ENCODE results near the gene ARHGAP26. TPM values are rescaled to one million over a fixed set of nuclear protein-coding genes. Genes with fewer than 3 reads are reported as not detected.

The ARHGAP26 gene
- total RNA-seq, 1 experiment from 2014 or later: 79.8 TPM

- H3K9me3 Mint-ChIP-seq (ENCODE audit: unreplicated experiment): no peaks in the 10 kb centered on the region
- peaks cover 21% of the 10 kb centered on the region for H3K4me1 ChIP-seq
- no TSS peak for BruUV-seq (replicated peaks)
- H3K4me3 Mint-ChIP-seq (ENCODE audit: unreplicated experiment): no peak overlapping the region
- H3K4me3 ChIP-seq (ENCODE audit: low read depth, low read length): no peak overlapping the region
- no peaks in the 10 kb centered on the region for H3K27me3 ChIP-seq (replicated peaks; ENCODE audit: control insufficient read depth, insufficient read depth, low read length)
- no peaks in the 10 kb centered on the region for H3K9me3 ChIP-seq
- POLR2A ChIA-PET: no interaction called here
- peaks cover 23% of the 10 kb centered on the region for H3K36me3 Mint-ChIP-seq (ENCODE audit: insufficient read depth, unreplicated experiment)
- intact Hi-C loops (cut with micrococcal nuclease; ENCODE audit: unreplicated experiment): no loop called here
- no peak overlapping the region for H3K27ac Mint-ChIP-seq (ENCODE audit: unreplicated experiment)
- TF ChIP-seq, protein P1, sequence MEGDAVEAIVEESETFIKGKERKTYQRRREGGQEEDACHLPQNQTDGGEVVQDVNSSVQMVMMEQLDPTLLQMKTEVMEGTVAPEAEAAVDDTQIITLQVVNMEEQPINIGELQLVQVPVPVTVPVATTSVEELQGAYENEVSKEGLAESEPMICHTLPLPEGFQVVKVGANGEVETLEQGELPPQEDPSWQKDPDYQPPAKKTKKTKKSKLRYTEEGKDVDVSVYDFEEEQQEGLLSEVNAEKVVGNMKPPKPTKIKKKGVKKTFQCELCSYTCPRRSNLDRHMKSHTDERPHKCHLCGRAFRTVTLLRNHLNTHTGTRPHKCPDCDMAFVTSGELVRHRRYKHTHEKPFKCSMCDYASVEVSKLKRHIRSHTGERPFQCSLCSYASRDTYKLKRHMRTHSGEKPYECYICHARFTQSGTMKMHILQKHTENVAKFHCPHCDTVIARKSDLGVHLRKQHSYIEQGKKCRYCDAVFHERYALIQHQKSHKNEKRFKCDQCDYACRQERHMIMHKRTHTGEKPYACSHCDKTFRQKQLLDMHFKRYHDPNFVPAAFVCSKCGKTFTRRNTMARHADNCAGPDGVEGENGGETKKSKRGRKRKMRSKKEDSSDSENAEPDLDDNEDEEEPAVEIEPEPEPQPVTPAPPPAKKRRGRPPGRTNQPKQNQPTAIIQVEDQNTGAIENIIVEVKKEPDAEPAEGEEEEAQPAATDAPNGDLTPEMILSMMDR (IDR thresholded peaks at IDR 0.05; ENCODE audit: insufficient read depth in 1 of 2, low read depth in 1 of 2, low read length in 1 of 2, severe bottlenecking in 1 of 2, unreplicated experiment in 1 of 2): no peak
- H3K4me1 Mint-ChIP-seq (ENCODE audit: low read depth, unreplicated experiment): peaks cover 30% of the 10 kb centered on the region
- no peaks in the 10 kb centered on the region; the same call in none of the 2 replicates for H3K36me3 ChIP-seq (ENCODE audit: control insufficient read depth, insufficient read depth, low read length)
- no peak for DNase-seq
- CTCF ChIA-PET: no interaction called here
- no peaks in the 10 kb centered on the region for H3K27me3 Mint-ChIP-seq (ENCODE audit: insufficient read depth, unreplicated experiment)
These were observed 371.5 kb downstream of the ARHGAP26 start for GRCh38 chr5:143141652-143142051.

DNA sequence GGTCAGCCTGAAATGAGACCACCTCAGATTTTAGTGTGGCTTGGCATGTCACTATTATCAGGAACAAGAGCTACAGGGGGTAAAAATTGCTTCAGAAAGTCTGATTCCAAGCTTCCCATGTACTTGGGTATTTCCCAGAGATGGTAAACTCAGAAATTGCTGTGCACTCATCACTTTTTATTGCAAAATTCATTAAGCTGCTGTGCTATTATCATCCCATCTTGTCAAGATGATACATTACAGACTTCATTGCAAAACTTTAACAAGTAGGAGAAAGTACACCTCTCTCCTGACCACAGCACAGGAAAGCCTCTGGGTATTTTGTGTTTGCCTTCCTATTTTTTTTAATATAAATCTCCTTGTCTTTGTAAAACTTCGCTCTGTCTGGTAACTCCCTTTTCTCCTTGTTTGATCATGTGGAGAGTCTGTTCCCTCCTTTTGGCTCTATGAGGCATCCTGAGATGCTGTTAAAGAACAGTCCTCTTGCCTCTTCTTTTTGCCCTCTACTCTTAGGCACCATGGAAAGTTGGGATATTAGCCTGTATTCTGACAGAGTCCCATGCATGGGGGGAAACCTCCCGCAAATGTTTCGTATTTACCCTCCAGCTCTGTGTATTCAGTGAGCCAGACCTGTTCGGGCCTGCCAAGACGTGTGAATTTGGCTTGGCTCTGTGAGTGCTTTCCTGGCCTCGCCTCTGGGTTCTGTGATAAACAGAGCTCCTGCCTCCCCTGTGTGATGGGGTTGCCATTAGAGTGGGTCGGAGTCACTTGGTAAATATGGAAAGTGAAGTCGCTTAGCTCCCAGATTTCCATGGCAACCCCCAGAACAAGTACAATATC, 372.6 kb downstream of the ARHGAP26 start:
- POLR2A ChIA-PET: no interaction called here
- intact Hi-C loops (cut with micrococcal nuclease; ENCODE audit: unreplicated experiment): no loop called here

GRCh38 chr5:143143973-143144372, 373.8 kb downstream of the ARHGAP26 start:
- no peak overlapping the region for H3K4me3 ChIP-seq (ENCODE audit: low read depth, low read length)
- no peaks in the 10 kb centered on the region for H3K9me3 ChIP-seq
- H3K36me3 Mint-ChIP-seq (ENCODE audit: insufficient read depth, unreplicated experiment): peaks cover 24% of the 10 kb centered on the region
- no peak for DNase-seq
- intact Hi-C loops (cut with micrococcal nuclease; ENCODE audit: unreplicated experiment): no loop called here
- no peaks in the 10 kb centered on the region for H3K27me3 ChIP-seq (replicated peaks; ENCODE audit: control insufficient read depth, insufficient read depth, low read length)
- CTCF ChIA-PET: no interaction called here
- no peak overlapping the region for H3K4me3 Mint-ChIP-seq (ENCODE audit: unreplicated experiment)
- H3K27ac Mint-ChIP-seq (ENCODE audit: unreplicated experiment): no peak overlapping the region
- no TSS peak for BruUV-seq (replicated peaks)
- peaks cover 13% of the 10 kb centered on the region for H3K4me1 Mint-ChIP-seq (ENCODE audit: low read depth, unreplicated experiment)
- peaks cover 10% of the 10 kb centered on the region for H3K4me1 ChIP-seq
- TF ChIP-seq, protein P1 (IDR thresholded peaks at IDR 0.05; ENCODE audit: insufficient read depth in 1 of 2, low read depth in 1 of 2, low read length in 1 of 2, severe bottlenecking in 1 of 2, unreplicated experiment in 1 of 2): no peak
- no peaks in the 10 kb centered on the region for H3K27me3 Mint-ChIP-seq (ENCODE audit: insufficient read depth, unreplicated experiment)
- H3K9me3 Mint-ChIP-seq (ENCODE audit: unreplicated experiment): no peaks in the 10 kb centered on the region
- no peaks in the 10 kb centered on the region; the same call in 1 of the 2 replicates for H3K36me3 ChIP-seq (ENCODE audit: control insufficient read depth, insufficient read depth, low read length)
- POLR2A ChIA-PET: no interaction called here

More for the DNA sequence above, 372.6 kb downstream of the ARHGAP26 start:
- Histone ChIP-seq H3K27me3 (replicated peaks; ENCODE audit: control insufficient read depth, insufficient read depth, low read length) (no peaks in the 10 kb centered on the region), H3K4me1 (peaks cover 21% of the 10 kb centered on the region), H3K36me3 (ENCODE audit: control insufficient read depth, insufficient read depth, low read length) (no peaks in the 10 kb centered on the region; the same call in none of the 2 replicates), H3K4me3 (ENCODE audit: low read depth, low read length) (no peak overlapping the region), H3K9me3 (no peaks in the 10 kb centered on the region)
- Mint-ChIP-seq H3K9me3 (ENCODE audit: unreplicated experiment) (no peaks in the 10 kb centered on the region), H3K27me3 (ENCODE audit: insufficient read depth, unreplicated experiment) (no peaks in the 10 kb centered on the region), H3K36me3 (ENCODE audit: insufficient read depth, unreplicated experiment) (peaks cover 26% of the 10 kb centered on the region), H3K4me1 (ENCODE audit: low read depth, unreplicated experiment) (peaks cover 23% of the 10 kb centered on the region), H3K27ac (ENCODE audit: unreplicated experiment) (no peak overlapping the region), H3K4me3 (ENCODE audit: unreplicated experiment) (no peak overlapping the region)
- TF ChIP-seq, protein P1 (IDR thresholded peaks at IDR 0.05; ENCODE audit: insufficient read depth in 1 of 2, low read depth in 1 of 2, low read length in 1 of 2, severe bottlenecking in 1 of 2, unreplicated experiment in 1 of 2): no peak
- no TSS peak for BruUV-seq (replicated peaks)
- CTCF ChIA-PET: no interaction called here
- DNase-seq: no peak
